SK-N-SH (cell line): ENCODE data around the gene DYNC2H1. TPM values are rescaled to one million over a fixed set of nuclear protein-coding genes. Genes with fewer than 3 reads are reported as not detected.

Experiments
- CTCF ChIA-PET: fragments of 300-600, 350-600 bp; formaldehyde crosslinking; extraction: SDS; loops from one replicate; lab custom pipeline; 2021; lab: Yijun Ruan, JAX
- POLR2A ChIA-PET: fragments of 350-600 bp; sonication (Branson Sonifier 250); formaldehyde crosslinking; extraction: SDS; loops from one replicate; lab custom pipeline; 2020; ENCODE audit warnings: antibody characterized with exemption, inconsistent platforms; lab: Yijun Ruan, JAX
- DNase-seq: peaks from one replicate; pipeline ENCODE4 v3.0.0; 2012
- H2AFZ ChIP-seq: fragments of 200-600 bp; sonication (generic); 2 replicates; pipeline ENCODE4 v1.8.1; 2016; ENCODE audit warnings: antibody characterized with exemption, mild to moderate bottlenecking, low read depth
- H3F3A ChIP-seq: fragments of 200-600 bp; sonication (generic); replicated peaks from 2 replicates; pipeline ENCODE3; 2016; ENCODE audit warnings: antibody characterized with exemption, mild to moderate bottlenecking; ENCODE audit not compliant: insufficient read depth
- H3K27ac ChIP-seq, 2 experiments: fragments of 200-500 bp in 1 of 2; fragments of 200-600 bp in 1 of 2; sonication (Bioruptor generic) in 1 of 2; sonication (generic), shearing (Covaris generic) in 1 of 2; 2 replicates each; pipeline versions ENCODE4 v1.5.1 to v1.6.1; 2014 to 2016; ENCODE audit warnings: low read depth in 2 of 2, inconsistent platforms in 1 of 2, low read length in 1 of 2, mild to moderate bottlenecking in 1 of 2, mixed read lengths in 1 of 2
- H3K27me3 ChIP-seq: fragments of 200-600 bp; sonication (generic), shearing (Covaris generic); 2 replicates; pipeline ENCODE4 v1.6.1; 2016; ENCODE audit warnings: mixed run types; ENCODE audit not compliant: insufficient read depth
- H3K36me3 ChIP-seq, 2 experiments: fragments of 200-500 bp in 1 of 2; fragments of 200-600 bp in 1 of 2; sonication (Bioruptor generic) in 1 of 2; sonication (generic) in 1 of 2; replicated peaks in 1 of 2; 2 replicates each; pipeline versions ENCODE3 to v1.5.1; 2014 to 2016; ENCODE audit warnings: low read length in 1 of 2, mild to moderate bottlenecking in 1 of 2; ENCODE audit not compliant: insufficient read depth in 2 of 2, control insufficient read depth in 1 of 2
- H3K4me1 ChIP-seq, 2 experiments: fragments of 200-500 bp in 1 of 2; fragments of 200-600 bp in 1 of 2; sonication (Bioruptor generic) in 1 of 2; sonication (generic), shearing (Covaris generic) in 1 of 2; 2 replicates each; pipeline versions ENCODE4 v1.5.1 to v1.6.1; 2014 to 2016; ENCODE audit warnings: low read depth in 1 of 2, low read length in 1 of 2, mixed run types in 1 of 2; ENCODE audit not compliant: insufficient read depth in 2 of 2, control insufficient read depth in 1 of 2
- H3K4me2 ChIP-seq: fragments of 200-600 bp; sonication (generic), shearing (Covaris generic); 2 replicates; pipeline ENCODE4 v1.6.1; 2017; ENCODE audit warnings: mixed run types
- H3K4me3 ChIP-seq, 2 experiments: fragments of 200-500 bp in 1 of 2; fragments of 200-600 bp in 1 of 2; sonication (Bioruptor generic) in 1 of 2; sonication (generic), shearing (Covaris generic) in 1 of 2; 2 replicates each; pipeline versions ENCODE4 v1.5.1 to v1.8.1; 2014 to 2016; ENCODE audit warnings: low read depth in 2 of 2, inconsistent platforms in 1 of 2, low read length in 1 of 2, mild to moderate bottlenecking in 1 of 2, mixed read lengths in 1 of 2, moderate library complexity in 1 of 2
- H3K79me2 ChIP-seq: fragments of 200-600 bp; sonication (generic); 2 replicates; pipeline ENCODE4 v1.8.1; 2017; ENCODE audit warnings: mild to moderate bottlenecking; ENCODE audit not compliant: insufficient read depth
- H3K9ac ChIP-seq: fragments of 200-600 bp; sonication (generic); 2 replicates; pipeline ENCODE4 v1.6.1; 2017; ENCODE audit warnings: mixed run types
- H3K9me2 ChIP-seq: fragments of 200-600 bp; sonication (generic); 2 replicates; pipeline ENCODE4 v1.6.1; 2017; ENCODE audit warnings: mixed run types
- H3K9me3 ChIP-seq: fragments of 200-600 bp; sonication (generic); 2 replicates; pipeline ENCODE4 v1.6.1; 2017; ENCODE audit warnings: mixed run types, mild to moderate bottlenecking, moderate library complexity
- H4K20me1 ChIP-seq: fragments of 200-600 bp; sonication (generic); 2 replicates; pipeline ENCODE4 v1.6.1; 2017; ENCODE audit warnings: mild to moderate bottlenecking, mixed run types; ENCODE audit not compliant: insufficient read depth
- ELF1 ChIP-seq: IDR thresholded peaks from 2 replicates; pipeline ENCODE4 v1.4.0; 2012
- EP300 ChIP-seq, 2 experiments: IDR thresholded peaks; 2 replicates each; pipeline versions ENCODE4 v1.4.0 to v1.6.1; 2012; ENCODE audit warnings: borderline replicate concordance in 1 of 2, low read depth in 1 of 2, low read length in 1 of 2
- FOXJ3 ChIP-seq: sonication (generic); formaldehyde crosslinking; IDR thresholded peaks from 2 replicates; pipeline ENCODE4 v1.5.1; 2020; ENCODE audit warnings: mild to moderate bottlenecking, missing genetic modification reagents
- FOXM1 ChIP-seq: IDR thresholded peaks from 2 replicates; pipeline ENCODE4 v1.4.0; 2012; ENCODE audit warnings: low read depth, mild to moderate bottlenecking
- GABPA ChIP-seq: IDR thresholded peaks from 2 replicates; pipeline ENCODE4 v1.4.0; 2012; ENCODE audit warnings: low read depth, mild to moderate bottlenecking
- IRF3 ChIP-seq: fragments of 150-350 bp; IDR thresholded peaks from 2 replicates; pipeline ENCODE4 v1.6.1; 2016; ENCODE audit warnings: mild to moderate bottlenecking, low read depth, low read length
- JUND ChIP-seq: IDR thresholded peaks from 2 replicates; pipeline ENCODE4 v1.4.0; 2012
- NFIC ChIP-seq: IDR thresholded peaks from 2 replicates; pipeline ENCODE4 v1.4.0; 2012; ENCODE audit warnings: borderline replicate concordance
- NRF1 ChIP-seq: IDR thresholded peaks from 2 replicates; pipeline ENCODE4 v1.6.1; 2012; ENCODE audit warnings: low read depth, mild to moderate bottlenecking, low read length
- RCOR1 ChIP-seq: fragments of 150-350 bp; IDR thresholded peaks from 2 replicates; pipeline ENCODE4 v1.6.1; 2017; ENCODE audit warnings: antibody characterized with exemption, low read length
- RXRA ChIP-seq: IDR thresholded peaks from 2 replicates; pipeline ENCODE4 v1.4.0; 2012; ENCODE audit warnings: low read depth, mild to moderate bottlenecking, borderline replicate concordance
- TAF1 ChIP-seq: IDR thresholded peaks from 2 replicates; pipeline ENCODE4 v1.6.1; 2012; ENCODE audit warnings: low read depth, mild to moderate bottlenecking, low read length, moderate library complexity, borderline replicate concordance
- TCF12 ChIP-seq: IDR thresholded peaks from 2 replicates; pipeline ENCODE4 v1.4.0; 2012
- TEAD4 ChIP-seq: IDR thresholded peaks from 2 replicates; pipeline ENCODE4 v1.4.0; 2012; ENCODE audit warnings: mild to moderate bottlenecking, borderline replicate concordance; ENCODE audit not compliant: insufficient read depth
- USF1 ChIP-seq: IDR thresholded peaks from 2 replicates; pipeline ENCODE4 v1.4.0; 2012; ENCODE audit warnings: low read depth, borderline replicate concordance
- ZBTB33 ChIP-seq: IDR thresholded peaks from 2 replicates; pipeline ENCODE4 v1.4.0; 2012; ENCODE audit warnings: low read depth, borderline replicate concordance
- WGBS: methylation state at CpG from one replicate; pipeline ENCODE4 v1.1.6; 2017; ENCODE audit warnings: low lambda C conversion rate; 5-methylcytosine and 5-hydroxymethylcytosine counted together
- polyA plus RNA-seq, 3 experiments: library from polyadenylated mRNA; depleted of rRNA; stranded (reverse); fragments of >200 nt; gene quantifications; 2 replicates each; pipeline ENCODE4 v1.2.3, GENCODE V29; 2012
- TF ChIP-seq, protein P1 (sequence below): IDR thresholded peaks from 2 replicates; pipeline ENCODE4 v1.6.1; 2012; ENCODE audit warnings: mild to moderate bottlenecking, low read depth, low read length, moderate library complexity
- TF ChIP-seq, protein P2 (sequence below): IDR thresholded peaks from 2 replicates; pipeline ENCODE4; 2012
- TF ChIP-seq, protein P3 (sequence below): fragments of 150-350 bp; IDR thresholded peaks from 2 replicates; pipeline ENCODE4 v1.6.1; 2017; ENCODE audit warnings: antibody characterized with exemption, low read length, low read depth, borderline replicate concordance

Gene DYNC2H1
- polyA plus RNA-seq, 1 of the 3 experiments (the other 2 are of a cell fraction), result 15.3 TPM

GRCh38 chr11:103407641-103408040 lies 298.4 kb downstream of the DYNC2H1 start:
- Histone ChIP-seq H2AFZ (no peak overlapping the region), H3K4me2 (no peak overlapping the region), H3K4me1 (no peaks in the 10 kb centered on the region), H3K9me2 (no peaks in the 10 kb centered on the region), H3K27ac (no peak overlapping the region), H3K27me3 (no peaks in the 10 kb centered on the region), H4K20me1 (no peaks in the 10 kb centered on the region), H3K36me3 (no peaks in the 10 kb centered on the region), H3K4me3 (no peak overlapping the region), H3K79me2 (no peaks in the 10 kb centered on the region), H3F3A (no peaks in the 10 kb centered on the region), H3K9ac (no peak overlapping the region), H3K9me3 (no peaks in the 10 kb centered on the region; the same call in 1 of the 2 replicates)
- TF ChIP-seq TCF12 (no peak), RCOR1 (no peak), GABPA (no peak), NFIC (no peak), FOXJ3 (CRISPR knock-in tag) (no peak), FOXM1 (no peak), USF1 (no peak), IRF3 (no peak)
- CTCF ChIA-PET, result no interaction called here
- DNase-seq, result no peak
- WGBS, result 76% methylated on average over 2 of the region's 2 CpGs
- POLR2A ChIA-PET, result no interaction called here

- H3K4me1 ChIP-seq, result no peaks in the 10 kb centered on the region; a peak in 1 of 4 replicates
- peaks cover 0 to 7% of the 10 kb centered on the region in 2 experiments for H3K36me3 ChIP-seq
- no peaks in the 10 kb centered on the region for H3K27me3 ChIP-seq
- no peak overlapping the region for H3K27ac ChIP-seq
- no peaks in the 10 kb centered on the region for H3K79me2 ChIP-seq
- no peak overlapping the region for H3K9ac ChIP-seq
- H3K9me2 ChIP-seq, result no peaks in the 10 kb centered on the region
- H4K20me1 ChIP-seq, result no peaks in the 10 kb centered on the region
- H3K9me3 ChIP-seq, result no peaks in the 10 kb centered on the region; the same call in 1 of the 2 replicates
- H3K4me3 ChIP-seq, result no peak overlapping the region
- ChIA-PET POLR2A (no interaction called here), CTCF (interaction anchor here (1.2 kb wide), 1 partner anchor 269 kb away, joined by 3 read pairs; no protein-coding TSS in a partner anchor)
- no peaks in the 10 kb centered on the region for H3F3A ChIP-seq
- DNase-seq, result no peak
- no peak overlapping the region; the same call in 1 of the 2 replicates for H2AFZ ChIP-seq
- WGBS, result 66% methylated on average over 1 of the region's 1 CpG
- no peak overlapping the region; the same call in 1 of the 2 replicates for H3K4me2 ChIP-seq
- no peak for TF ChIP-seq ELF1
- no peak for TF ChIP-seq JUND
- no peak for TF ChIP-seq TAF1
- TF ChIP-seq FOXJ3 (CRISPR knock-in tag), result no peak
- no peak for TF ChIP-seq NRF1
- no peak for TF ChIP-seq ZBTB33
- TF ChIP-seq EP300 (IDR thresholded peaks at IDR 0.05; ENCODE audit: borderline replicate concordance in 1 of 2, low read depth in 1 of 2, low read length in 1 of 2), result no peak
- no peak for TF ChIP-seq TEAD4
- TF ChIP-seq RXRA, result no peak
- TF ChIP-seq, protein P1, sequence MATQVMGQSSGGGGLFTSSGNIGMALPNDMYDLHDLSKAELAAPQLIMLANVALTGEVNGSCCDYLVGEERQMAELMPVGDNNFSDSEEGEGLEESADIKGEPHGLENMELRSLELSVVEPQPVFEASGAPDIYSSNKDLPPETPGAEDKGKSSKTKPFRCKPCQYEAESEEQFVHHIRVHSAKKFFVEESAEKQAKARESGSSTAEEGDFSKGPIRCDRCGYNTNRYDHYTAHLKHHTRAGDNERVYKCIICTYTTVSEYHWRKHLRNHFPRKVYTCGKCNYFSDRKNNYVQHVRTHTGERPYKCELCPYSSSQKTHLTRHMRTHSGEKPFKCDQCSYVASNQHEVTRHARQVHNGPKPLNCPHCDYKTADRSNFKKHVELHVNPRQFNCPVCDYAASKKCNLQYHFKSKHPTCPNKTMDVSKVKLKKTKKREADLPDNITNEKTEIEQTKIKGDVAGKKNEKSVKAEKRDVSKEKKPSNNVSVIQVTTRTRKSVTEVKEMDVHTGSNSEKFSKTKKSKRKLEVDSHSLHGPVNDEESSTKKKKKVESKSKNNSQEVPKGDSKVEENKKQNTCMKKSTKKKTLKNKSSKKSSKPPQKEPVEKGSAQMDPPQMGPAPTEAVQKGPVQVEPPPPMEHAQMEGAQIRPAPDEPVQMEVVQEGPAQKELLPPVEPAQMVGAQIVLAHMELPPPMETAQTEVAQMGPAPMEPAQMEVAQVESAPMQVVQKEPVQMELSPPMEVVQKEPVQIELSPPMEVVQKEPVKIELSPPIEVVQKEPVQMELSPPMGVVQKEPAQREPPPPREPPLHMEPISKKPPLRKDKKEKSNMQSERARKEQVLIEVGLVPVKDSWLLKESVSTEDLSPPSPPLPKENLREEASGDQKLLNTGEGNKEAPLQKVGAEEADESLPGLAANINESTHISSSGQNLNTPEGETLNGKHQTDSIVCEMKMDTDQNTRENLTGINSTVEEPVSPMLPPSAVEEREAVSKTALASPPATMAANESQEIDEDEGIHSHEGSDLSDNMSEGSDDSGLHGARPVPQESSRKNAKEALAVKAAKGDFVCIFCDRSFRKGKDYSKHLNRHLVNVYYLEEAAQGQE, result no peak
- TF ChIP-seq, protein P2, sequence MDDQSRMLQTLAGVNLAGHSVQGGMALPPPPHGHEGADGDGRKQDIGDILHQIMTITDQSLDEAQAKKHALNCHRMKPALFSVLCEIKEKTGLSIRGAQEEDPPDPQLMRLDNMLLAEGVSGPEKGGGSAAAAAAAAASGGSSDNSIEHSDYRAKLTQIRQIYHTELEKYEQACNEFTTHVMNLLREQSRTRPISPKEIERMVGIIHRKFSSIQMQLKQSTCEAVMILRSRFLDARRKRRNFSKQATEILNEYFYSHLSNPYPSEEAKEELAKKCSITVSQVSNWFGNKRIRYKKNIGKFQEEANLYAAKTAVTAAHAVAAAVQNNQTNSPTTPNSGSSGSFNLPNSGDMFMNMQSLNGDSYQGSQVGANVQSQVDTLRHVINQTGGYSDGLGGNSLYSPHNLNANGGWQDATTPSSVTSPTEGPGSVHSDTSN, result no peak
- TF ChIP-seq, protein P3, sequence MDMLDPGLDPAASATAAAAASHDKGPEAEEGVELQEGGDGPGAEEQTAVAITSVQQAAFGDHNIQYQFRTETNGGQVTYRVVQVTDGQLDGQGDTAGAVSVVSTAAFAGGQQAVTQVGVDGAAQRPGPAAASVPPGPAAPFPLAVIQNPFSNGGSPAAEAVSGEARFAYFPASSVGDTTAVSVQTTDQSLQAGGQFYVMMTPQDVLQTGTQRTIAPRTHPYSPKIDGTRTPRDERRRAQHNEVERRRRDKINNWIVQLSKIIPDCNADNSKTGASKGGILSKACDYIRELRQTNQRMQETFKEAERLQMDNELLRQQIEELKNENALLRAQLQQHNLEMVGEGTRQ, result no peak
These were observed 304.2 kb downstream of the DYNC2H1 start for GRCh38 chr11:103413266-103413888.
